ENCODE measurements around the gene STRIP2.

STRIP2 gene

GRCh38 chr7:129385598-129385997, 48.6 kb upstream of the STRIP2 start (continued):
- TF ChIP-seq ZBTB11 (tag by site-specific recombination; conservative IDR thresholded peaks at IDR 0.05; ENCODE audit: low read depth) (no peak), MZF1 (tag by site-specific recombination; IDR thresholded peaks at IDR 0.05; ENCODE audit: borderline replicate concordance) (no peak), ZNF488 (tag by site-specific recombination; IDR thresholded peaks at IDR 0.05) (no peak), KLF17 (tag by site-specific recombination; IDR thresholded peaks at IDR 0.05) (no peak)

- H3K36me3 ChIP-seq (ENCODE audit: control insufficient read depth in 2 of 2, insufficient read depth in 1 of 2, low read length in 2 of 2): peaks cover 0 to 3% of the 10 kb centered on the region in 2 experiments; a peak in 1 of 3 replicates
- TF ChIP-seq ZNF24 (tag by site-specific recombination; IDR thresholded peaks at IDR 0.05): no peak
- no peak for TF ChIP-seq BCL6B (tag by site-specific recombination; IDR thresholded peaks at IDR 0.05)
- no peak for TF ChIP-seq ZNF580 (tag by site-specific recombination; IDR thresholded peaks at IDR 0.05)
- no peak for TF ChIP-seq ELK4 (IDR thresholded peaks at IDR 0.05; ENCODE audit: borderline replicate concordance, low read depth, low read length)
- TF ChIP-seq ZNF521 (tag by site-specific recombination; IDR thresholded peaks at IDR 0.05): no peak
- TF ChIP-seq ZNF214 (tag by site-specific recombination; IDR thresholded peaks at IDR 0.05; ENCODE audit: borderline replicate concordance): no peak
- no peak for TF ChIP-seq ZXDB (tag by site-specific recombination; IDR thresholded peaks at IDR 0.05)
- no peak for TF ChIP-seq ZNF174 (tag by site-specific recombination; IDR thresholded peaks at IDR 0.05)
- no peak for TF ChIP-seq ZNF473 (tag by site-specific recombination; IDR thresholded peaks at IDR 0.05)
- no peak for TF ChIP-seq SCRT2 (tag by site-specific recombination; IDR thresholded peaks at IDR 0.05)
- no peaks in the 10 kb centered on the region for H3K9me3 ChIP-seq (ENCODE audit: control insufficient read depth, insufficient read depth, low read depth, low read length)
- no peak overlapping the region for H3K27ac ChIP-seq (ENCODE audit: extremely low read depth, low read depth, low read length)
- H3K4me1 ChIP-seq (ENCODE audit: control insufficient read depth, insufficient read depth, low read length): no peaks in the 10 kb centered on the region
- ChIA-PET CTCF (interaction anchor here (1.3 to 6.2 kb wide), 3 partner anchors 10 to 43 kb away, joined by 4 to 52 read pairs (median 6); no protein-coding TSS in a partner anchor), POLR2A (no interaction called here)
- no peak overlapping the region for H3K4me3 ChIP-seq (ENCODE audit: low read depth, low read length)
Observed at GRCh38 chr7:129386506-129386905, 47.7 kb upstream of the STRIP2 start.

GRCh38 chr7:129387537-129387936, 46.7 kb upstream of the STRIP2 start:
- H3K9me3 ChIP-seq (ENCODE audit: control insufficient read depth, insufficient read depth, low read depth, low read length): no peaks in the 10 kb centered on the region
- ChIA-PET POLR2A (no interaction called here), CTCF (interaction anchor here (1.3 to 6.2 kb wide), 3 partner anchors 11 to 45 kb away, joined by 4 to 52 read pairs (median 6); no protein-coding TSS in a partner anchor)
- H3K4me3 ChIP-seq (ENCODE audit: low read depth, low read length): no peak overlapping the region
- H3K36me3 ChIP-seq (ENCODE audit: control insufficient read depth in 2 of 2, insufficient read depth in 1 of 2, low read length in 2 of 2): peaks cover 0 to 3% of the 10 kb centered on the region in 2 experiments; a peak in 1 of 3 replicates
- no peaks in the 10 kb centered on the region for H3K4me1 ChIP-seq (ENCODE audit: control insufficient read depth, insufficient read depth, low read length)
- TF ChIP-seq ZNF324 (tag by site-specific recombination; IDR thresholded peaks at IDR 0.05) (no peak), TRIM28 (IDR thresholded peaks at IDR 0.05; ENCODE audit: borderline replicate concordance, low read length) (no peak), GFI1B (tag by site-specific recombination; IDR thresholded peaks at IDR 0.05) (no peak), ZNF155 (tag by site-specific recombination; IDR thresholded peaks at IDR 0.05) (no peak), ZNF792 (tag by site-specific recombination; IDR thresholded peaks at IDR 0.05) (no peak), ZNF239 (tag by site-specific recombination; IDR thresholded peaks at IDR 0.05) (no peak), ZNF658 (tag by site-specific recombination; IDR thresholded peaks at IDR 0.05) (no peak), SP3 (tag by site-specific recombination; IDR thresholded peaks at IDR 0.05) (no peak), ZNF48 (tag by site-specific recombination; IDR thresholded peaks at IDR 0.05) (no peak), ZNF449 (tag by site-specific recombination; IDR thresholded peaks at IDR 0.05) (no peak), ZNF37A (tag by site-specific recombination; IDR thresholded peaks at IDR 0.05) (no peak)
- H3K27ac ChIP-seq (ENCODE audit: extremely low read depth, low read depth, low read length): no peak overlapping the region

All from HEK293 (cell line).